PC-3 (cell line): ENCODE measurements around the gene TEX2.

ENCODE experiments used
- EZH2 ChIP-seq: fragments of 300-600 bp; sonication (generic); IDR thresholded peaks from one replicate; pipeline ENCODE4 v1.6.1; 2017; ENCODE audit warnings: antibody characterized with exemption, mild to moderate bottlenecking, low read length; ENCODE audit not compliant: unreplicated experiment
- EZH2phosphoT487 ChIP-seq: fragments of 300-600 bp; sonication (generic); IDR thresholded peaks from 2 replicates; pipeline ENCODE4 v1.6.1; 2018; ENCODE audit warnings: mild to moderate bottlenecking, antibody characterized with exemption, low read length, borderline replicate concordance
- TF ChIP-seq, protein P1 (sequence below): fragments of 300-600 bp; sonication (generic); conservative IDR thresholded peaks from 2 replicates; pipeline ENCODE4 v1.5.1; 2017; ENCODE audit warnings: antibody characterized with exemption, low read depth, mild to moderate bottlenecking, low read length

DNA sequence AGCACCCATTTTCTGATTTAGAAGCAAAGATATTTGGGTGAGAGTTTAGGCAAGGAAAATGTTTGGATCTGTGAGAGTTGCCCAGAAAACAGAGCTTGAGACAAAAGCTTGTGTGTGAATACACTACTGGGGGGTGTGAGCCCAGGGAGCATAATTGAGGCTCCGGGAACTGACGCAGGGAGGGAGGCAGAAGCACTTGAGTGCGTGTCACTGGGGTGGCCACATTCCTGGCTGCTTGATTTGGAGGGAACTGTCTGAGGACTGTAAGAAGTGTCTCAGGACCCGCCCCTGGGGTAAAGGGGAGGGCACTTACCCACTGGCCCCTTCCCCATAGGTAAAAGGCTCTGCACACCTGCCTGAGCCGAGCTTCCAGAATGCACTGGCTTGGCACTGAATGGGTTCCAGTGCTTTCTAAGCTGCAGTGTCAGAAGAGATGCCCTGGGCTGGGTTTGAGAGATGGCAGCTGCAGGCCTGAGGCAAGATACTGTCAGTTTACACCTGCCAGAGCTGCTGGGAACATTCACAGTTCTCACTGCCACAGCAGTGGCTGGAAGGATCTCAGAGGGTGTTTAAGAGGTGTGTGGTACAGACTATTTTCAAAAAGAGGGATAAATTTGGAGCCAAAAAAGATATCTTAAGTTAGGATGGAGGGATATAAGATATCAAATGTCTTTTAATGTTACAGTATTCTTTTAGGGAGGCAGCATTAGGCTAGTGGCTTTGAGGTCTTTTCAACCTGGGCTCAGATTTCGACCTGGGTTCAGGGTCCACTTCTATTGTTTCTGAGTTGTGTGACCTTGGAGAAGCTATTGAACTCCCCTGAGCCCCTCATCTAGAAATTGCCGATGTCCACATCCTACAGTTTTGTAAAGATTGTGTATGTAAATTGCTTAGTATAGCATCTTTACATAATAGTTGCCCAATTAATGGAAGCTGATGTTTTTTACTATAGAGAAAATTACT is 6.9 kb upstream of the TEX2 start:
- TF ChIP-seq, protein P1, sequence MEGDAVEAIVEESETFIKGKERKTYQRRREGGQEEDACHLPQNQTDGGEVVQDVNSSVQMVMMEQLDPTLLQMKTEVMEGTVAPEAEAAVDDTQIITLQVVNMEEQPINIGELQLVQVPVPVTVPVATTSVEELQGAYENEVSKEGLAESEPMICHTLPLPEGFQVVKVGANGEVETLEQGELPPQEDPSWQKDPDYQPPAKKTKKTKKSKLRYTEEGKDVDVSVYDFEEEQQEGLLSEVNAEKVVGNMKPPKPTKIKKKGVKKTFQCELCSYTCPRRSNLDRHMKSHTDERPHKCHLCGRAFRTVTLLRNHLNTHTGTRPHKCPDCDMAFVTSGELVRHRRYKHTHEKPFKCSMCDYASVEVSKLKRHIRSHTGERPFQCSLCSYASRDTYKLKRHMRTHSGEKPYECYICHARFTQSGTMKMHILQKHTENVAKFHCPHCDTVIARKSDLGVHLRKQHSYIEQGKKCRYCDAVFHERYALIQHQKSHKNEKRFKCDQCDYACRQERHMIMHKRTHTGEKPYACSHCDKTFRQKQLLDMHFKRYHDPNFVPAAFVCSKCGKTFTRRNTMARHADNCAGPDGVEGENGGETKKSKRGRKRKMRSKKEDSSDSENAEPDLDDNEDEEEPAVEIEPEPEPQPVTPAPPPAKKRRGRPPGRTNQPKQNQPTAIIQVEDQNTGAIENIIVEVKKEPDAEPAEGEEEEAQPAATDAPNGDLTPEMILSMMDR = no peak
- TF ChIP-seq EZH2phosphoT487 = no peak
- no peak for TF ChIP-seq EZH2
